GM21360 (cell line): ENCODE results near the gene CRY2.
"Not testable (repeated sequence)": the region's sequence is repeated elsewhere in the genome, so short reads cannot be mapped to it uniquely, and the experiment has no call there.

ENCODE experiments used
- ATAC-seq: cut with Tn5 transposase; IDR thresholded peaks from one replicate; pipeline ENCODE4 v1.9.1; 2021; ENCODE audit warnings: mild to moderate bottlenecking, moderate library complexity; ENCODE audit not compliant: unreplicated experiment

CRY2 gene

DNA sequence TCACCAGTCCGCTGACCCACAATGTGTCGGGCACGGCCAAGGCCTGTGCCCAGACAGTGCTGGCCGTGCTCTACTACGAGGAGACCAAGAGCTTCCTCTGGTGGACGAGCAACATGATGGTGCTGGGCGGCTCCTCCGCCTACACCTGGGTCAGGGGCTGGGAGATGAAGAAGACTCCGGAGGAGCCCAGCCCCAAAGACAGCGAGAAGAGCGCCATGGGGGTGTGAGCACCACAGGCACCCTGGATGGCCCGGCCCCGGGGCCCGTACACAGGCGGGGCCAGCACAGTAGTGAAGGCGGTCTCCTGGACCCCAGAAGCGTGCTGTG is 36.2 kb upstream of the CRY2 start:
- ATAC-seq: no peak

DNA sequence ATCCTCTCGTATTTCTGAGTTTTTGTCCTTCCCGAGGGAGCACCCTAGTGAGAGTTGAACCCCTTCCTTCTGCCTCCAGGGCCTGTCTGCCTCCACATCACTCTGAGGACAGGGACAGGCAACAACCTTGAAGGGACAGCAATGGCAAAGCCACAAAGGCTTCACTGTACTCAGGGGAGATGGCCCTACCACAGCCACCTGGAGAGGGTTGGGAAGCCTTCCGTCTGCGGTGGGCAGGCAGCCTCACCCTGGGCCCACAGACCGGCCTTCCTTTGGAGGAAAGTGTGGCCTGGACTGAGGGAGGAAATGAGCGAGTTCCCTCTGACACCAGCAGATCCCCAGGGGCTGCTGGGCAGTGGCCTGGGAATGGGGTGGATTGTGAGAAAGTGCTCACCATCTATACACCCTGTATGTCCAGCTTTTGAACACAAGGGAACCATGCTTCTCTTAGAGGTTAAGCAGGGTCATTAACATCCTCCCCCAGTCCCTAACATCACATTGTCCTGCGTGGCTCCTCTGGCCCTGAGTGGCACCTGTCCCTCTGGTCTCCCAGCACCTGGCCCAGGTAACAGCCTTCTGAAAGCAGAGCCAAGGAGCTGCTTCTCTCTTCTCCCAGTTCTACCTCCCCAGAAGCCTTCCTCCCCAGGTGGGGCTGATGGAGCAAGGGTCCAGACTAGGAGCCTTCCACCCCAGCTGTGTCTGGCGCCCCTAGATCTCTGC is 35.5 kb upstream of the CRY2 start:
- ATAC-seq: no peak

DNA sequence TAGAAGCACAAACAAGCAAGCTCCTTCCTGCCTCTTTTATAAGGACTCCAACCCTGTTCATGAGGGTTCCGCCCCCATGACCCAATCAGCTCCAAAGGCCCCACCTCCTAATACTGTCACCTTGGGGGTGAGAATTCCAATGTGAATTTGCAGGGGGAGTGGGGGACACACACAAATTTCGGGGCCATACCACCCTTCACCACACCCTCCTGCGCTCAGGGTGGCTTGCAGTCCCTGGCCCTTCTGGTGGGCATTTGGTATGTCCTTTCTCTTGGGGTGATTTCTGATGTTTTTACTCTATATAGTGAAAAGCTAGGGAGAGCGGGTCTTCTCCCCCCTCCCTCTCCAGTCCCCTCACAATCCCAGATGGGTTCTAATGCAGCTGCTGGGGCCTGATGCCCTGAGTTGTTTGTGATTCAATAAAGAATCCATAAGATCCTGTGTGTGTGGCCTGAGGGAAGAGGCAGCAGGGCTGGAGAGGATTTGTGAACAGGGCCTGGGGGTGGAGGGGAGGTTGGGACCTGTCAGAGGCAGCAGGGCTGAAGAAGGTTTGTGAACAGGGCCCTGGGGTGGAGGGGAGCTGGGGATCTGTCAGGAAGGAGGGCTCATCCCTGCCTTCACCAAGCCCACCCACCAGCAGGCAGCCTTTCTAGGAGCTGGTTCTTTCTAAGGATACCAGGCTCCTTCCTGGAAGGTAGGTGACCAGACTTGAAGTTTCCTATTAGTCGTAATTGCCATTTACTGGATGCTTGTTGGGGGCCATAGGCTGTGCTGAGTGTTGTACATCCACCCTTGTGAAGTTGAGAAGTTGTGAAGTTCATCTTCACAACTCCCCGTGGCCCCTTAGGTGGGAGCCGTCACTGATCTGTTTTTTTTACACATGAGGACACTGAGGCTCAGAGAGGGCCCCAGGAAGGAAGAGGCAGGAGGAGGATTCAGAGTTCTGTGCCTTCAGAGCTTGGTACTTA is 34.4 kb upstream of the CRY2 start:
- no peak for ATAC-seq

DNA sequence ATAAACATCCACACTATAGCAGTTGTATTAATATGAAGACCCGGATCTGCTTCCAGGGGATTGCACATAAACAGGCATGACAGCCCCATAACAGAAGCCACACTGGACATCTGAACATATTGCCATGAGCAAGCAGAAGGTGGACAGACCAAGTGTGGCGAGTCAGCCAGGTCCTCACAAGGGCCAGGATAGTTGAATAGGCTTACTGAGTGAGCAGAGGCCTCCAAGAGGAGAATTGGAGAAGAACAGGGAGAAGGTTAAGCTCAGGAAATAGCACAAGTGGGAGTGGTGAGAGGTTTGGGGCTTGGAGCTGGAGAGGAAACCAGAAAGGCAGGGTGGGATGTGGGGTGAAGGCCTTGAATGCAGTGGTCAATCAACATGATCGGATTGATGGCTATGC is 31.5 kb upstream of the CRY2 start:
- no peak for ATAC-seq

DNA sequence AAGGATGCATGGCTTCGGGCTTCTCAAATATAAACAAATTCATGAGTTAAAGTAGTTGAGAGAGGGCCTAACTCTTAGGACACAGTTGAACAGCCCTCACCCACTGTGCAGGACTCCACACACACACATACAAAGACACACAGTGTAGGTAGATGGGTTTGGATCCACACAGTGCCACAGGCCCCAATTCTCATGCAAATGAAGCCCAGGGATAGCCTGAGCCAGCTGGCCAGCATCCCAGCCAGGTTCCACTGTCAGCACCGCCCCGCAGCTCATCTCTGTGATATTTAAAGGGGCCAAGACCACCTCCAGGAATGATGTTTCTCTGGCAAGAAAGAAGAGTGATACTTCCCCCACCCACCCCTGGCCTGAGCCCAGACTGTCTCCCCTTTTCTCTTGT is 30.7 kb upstream of the CRY2 start:
- no peak for ATAC-seq

DNA sequence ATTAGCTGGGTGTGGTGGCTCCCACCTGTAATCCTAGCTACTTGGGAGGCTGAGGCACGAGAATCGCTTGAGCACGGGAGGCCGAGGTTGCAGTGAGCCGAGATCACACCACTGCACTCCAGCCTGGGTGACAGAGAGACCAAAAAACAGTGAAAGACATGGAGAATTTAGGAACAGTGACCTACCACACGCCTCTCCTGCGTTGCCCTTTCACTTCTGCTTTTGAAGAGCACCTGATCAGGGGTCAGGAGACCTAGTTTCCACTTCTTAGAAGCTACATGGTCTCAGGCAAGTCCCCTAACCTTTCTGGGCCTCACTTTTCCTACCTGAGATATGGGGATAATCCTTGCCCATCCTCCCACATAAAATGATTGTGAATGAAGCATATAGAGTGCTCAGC is 30.1 kb upstream of the CRY2 start:
- peak; percentile 84 for ATAC-seq

DNA sequence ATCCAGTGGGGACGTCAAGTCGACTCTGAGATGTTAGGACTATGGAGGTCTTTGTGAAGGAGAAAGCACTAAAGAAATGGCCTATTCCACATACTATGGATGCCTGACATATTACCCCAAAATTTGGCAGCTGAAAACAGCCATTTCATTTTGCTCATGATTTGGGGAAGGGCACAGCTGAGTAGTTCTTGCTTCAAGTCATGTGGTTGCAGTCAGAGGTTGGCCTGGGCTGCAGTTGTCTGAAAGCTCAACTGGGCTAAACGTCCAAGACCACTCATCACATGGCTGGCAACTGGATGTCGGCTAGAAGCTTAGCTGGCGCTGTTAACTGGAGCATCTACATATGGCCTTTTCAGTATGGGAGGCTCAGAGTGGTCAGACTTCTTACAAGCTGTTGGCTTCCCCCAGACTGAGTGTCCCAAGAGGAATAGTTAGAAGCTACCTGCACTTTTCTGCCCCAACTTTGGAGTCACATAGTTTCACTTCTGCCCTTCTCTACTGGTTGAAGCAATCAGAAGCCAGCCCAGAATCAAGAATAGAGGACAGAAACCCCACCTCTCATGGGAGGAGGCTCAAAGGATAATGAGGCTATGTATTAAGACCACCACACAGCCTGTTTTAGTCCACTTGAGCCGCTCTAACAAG is 28.2 kb upstream of the CRY2 start:
- no peak for ATAC-seq

DNA sequence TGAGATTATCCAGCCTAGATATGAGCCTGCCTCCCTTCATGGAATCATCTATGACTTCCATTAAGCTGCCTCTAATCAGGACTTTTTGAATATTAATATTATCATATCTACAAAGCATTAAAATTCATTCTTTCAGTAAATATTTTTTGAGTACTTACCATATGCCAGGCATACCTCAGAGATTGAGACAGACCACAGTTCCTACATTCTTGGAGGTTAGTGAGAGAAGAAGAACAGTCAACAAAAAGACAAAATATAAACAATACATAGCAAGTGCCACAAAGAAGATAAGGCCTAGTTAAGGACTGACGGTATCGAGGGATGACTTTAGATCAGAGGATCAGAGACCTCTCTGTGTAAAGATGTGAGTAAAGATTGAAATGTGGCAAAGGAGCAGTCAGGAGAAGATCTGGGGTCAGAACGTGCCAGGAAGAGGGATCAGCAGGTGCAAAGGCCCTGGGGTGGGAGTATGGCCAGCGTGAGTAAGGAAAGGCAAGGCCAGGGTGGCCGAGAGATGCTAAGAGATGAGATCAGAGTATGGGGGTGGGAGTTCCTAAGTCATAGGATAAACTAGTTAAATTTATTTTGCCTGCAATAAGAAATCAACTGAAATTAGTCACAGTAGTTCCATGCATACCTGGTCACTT is 26.9 kb upstream of the CRY2 start:
- no peak for ATAC-seq

DNA sequence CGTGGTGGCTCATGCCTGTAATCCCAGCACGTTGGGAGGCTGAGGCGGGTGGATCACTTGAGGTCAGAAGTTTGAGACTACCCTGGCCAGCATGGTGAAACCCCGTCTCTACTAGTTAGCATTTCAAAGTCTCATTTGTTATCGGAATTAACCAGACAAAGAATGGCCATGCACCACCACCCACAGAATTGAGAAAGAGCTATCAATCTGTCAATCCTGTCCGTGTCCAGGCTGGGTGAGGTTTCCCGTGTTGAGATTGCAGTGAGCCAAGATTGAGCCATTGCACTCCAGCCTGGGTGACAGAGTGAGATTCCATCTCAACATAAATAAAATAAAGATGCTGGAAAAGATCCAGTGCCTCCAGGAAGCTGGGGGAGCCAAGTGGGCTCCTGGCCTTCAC is 20.8 kb upstream of the CRY2 start:
- not testable (repeated sequence) for ATAC-seq

DNA sequence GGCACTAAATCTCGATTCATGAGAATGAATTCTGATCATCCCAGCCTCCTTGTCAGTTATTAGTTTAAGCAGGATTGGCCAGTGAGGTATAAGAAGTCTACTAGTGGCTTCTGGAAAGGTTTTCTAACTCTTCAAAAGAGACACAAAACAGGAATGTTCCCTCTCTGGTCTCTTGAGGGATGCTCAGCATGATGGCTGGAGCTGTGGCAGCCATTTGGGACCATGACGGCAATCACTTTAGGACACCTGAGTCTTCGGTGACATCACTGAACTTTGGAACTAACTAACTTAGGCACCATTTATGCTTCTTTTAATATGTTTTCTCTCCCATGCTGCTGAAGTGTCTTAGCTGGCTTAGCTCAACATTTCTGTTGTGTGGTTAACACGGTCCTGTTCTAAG is 20.2 kb upstream of the CRY2 start:
- ATAC-seq: no peak

DNA sequence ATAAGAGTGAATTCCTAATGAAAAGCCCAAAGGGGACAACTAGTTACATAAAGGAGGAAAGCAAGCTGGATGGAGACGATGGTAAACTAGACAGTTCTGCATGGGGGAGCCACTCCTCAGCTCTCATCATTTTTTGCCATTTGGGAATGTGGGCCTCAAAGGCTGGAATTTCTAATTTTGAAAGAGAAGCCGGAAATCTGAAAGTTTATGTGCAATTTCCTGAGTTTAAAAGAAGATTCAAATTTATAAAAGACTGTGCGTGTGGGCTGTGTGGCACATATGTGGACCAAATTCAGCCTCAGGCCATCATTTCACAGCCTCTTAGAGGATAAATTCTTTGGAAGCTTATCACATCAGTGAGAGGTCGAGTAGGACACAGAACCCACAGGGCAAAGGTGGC is 18.3 kb upstream of the CRY2 start:
- ATAC-seq: no peak

DNA sequence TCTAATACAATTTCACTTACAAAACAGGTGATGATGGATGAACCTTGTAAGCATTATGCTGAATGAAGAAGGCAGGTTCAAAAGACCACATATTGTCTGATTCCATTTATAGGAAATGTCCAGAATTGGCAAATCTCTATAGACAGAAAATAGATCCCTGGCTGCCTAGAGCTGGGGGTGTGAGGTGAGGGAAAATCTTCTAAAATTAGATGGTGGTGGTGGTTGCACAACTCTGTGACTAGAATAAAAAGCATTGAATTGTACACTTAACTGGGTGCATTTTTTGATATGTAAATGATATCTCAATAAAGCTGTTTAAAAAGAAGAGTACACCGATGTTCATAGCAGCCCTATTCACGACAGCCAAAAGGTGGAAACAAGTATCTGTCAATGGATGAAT is 16.7 kb upstream of the CRY2 start:
- no peak for ATAC-seq

DNA sequence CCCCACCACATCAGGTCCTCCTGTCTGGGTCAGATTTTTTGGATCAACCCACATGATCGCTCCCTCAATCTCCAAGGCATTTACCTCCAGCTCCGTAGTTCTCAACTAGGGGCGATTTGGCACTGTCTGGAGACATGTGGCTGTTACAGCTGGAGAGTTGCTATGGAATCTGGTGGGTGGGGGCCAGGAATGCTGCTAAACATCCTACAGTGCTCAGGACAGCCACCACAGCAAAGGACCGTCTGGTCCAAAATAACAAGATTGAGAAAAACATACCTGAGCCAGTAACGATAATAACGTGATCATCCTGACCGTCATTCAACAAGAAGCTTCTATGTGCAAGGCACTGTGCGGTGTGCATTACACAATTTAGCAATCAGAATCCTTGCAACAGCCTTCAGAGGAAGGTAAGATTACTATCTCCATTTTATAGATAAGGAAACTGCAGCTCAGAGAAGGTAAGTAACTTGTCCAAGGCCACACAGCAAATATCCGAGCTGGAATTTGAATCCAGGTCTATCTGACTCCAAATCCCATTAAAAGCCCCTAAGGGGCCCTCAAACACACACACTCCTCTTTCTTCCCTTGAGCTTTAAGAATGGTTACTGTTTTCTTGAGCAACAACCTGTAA is 14.3 kb upstream of the CRY2 start:
- no peak for ATAC-seq

DNA sequence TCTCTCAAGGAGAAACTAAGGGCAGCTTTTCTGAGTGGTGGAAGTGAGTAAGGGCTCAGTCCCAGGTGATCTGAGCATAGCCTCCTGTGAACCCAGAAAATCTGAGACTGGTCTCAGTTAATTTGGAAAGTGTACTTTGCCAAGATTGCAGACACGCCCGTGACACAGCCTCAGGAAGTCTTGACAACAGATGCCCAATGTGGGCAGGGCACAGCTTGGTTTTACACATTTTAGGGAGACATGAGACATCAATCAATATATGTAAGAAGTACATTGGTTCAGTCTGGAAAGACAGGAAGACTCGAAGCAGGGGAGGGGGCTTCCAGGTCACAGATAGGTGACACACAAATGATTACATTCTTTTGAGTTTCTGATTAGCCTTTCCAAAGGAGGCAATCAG is 13.5 kb upstream of the CRY2 start:
- no peak for ATAC-seq

DNA sequence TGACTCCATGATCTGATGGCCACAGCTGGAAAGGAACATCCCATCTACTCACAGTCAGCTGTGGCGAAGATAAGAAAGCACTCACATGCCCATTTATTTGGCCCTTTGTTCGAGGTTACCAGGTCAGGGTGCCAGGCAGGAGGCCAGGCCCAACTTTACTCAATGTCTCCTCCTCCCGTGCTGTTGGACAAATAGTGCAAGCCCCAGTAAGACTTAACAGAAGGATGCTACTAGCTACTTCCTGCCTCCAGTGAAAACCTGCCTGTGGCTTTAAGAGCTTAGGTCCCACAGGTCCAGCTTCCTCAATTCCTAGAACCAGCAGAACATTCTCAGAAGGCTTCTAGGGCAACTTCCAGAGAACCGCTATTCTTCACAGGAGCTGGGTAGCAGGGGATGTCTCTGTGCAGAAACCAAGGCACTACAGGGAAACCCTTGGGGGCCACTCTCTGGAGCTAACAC is 12.9 kb upstream of the CRY2 start:
- no peak for ATAC-seq

DNA sequence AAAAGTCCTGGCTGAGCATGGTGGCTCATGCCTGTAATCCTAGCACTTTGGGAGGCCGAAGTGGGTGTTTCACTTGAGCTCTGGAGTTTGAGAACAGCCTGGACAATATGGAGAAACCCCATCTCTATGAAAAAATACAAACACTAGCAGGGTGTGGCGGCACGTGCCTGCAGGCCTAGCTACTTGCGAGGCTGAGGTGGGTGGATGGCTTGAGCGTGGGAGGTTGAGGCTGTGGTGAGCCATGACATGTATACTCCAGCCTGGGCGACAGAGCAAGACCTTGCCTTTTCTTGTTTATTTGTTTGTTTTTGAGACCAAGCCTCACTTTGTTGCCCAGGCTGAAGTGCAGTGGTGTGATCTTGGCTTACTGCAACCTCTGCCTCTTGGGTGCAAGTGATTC is 8.1 kb upstream of the CRY2 start:
- no peak for ATAC-seq

DNA sequence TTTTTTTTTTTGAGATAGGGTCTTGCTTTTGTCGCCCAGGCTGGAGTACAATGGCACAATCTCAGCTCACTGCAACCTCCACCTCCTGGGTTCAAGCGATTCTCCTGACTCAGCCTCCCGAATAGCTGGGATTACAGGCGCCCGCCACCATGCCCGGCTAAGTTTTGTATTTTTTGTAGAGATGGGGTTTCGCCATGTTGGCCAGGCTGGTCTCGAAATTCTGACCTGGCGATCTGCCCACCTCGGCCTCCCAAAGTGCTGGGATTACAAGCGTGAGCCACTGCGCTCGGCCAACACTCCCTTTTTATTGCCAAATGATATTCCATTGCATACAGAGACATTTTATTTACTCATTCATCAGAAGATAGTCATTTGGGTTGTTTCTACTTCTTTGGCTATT is 7.0 kb upstream of the CRY2 start:
- not testable (repeated sequence) for ATAC-seq

DNA sequence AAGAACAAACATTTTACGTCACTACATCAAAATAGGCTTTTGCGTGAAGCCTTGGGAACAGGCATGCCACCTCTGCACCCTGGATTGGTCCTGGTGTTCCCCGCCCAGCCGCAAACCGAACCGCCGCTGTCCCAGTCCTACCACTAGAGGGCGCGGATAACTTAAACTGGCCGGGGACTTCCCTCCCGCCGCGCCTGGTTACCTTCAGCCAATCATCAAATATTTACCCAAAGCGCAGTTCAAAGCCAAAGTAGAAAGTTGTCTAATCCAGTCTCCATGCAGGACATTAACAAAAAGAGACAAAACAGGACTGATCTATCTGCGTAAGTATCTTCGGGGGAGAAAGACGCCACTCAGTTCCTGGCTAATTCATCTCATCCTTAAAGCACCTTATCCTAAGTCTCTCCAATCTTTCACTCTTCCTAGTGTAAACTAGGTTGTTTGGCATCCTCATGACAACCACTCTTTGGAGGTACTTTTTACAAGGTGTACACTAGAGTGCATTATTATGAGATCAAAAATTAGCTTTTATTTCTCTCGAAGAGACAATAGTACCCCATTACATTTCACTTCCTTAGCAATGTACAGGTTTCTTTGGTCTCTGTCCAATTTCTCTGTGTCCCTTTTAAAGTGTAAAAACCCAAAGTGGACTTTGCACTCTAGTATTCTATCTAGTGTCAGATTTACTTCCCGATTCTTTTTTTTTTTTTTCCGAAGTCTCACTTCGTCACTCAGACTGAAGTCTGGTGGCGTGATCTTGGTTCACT is 3.9 kb upstream of the CRY2 start:
- no peak for ATAC-seq

DNA sequence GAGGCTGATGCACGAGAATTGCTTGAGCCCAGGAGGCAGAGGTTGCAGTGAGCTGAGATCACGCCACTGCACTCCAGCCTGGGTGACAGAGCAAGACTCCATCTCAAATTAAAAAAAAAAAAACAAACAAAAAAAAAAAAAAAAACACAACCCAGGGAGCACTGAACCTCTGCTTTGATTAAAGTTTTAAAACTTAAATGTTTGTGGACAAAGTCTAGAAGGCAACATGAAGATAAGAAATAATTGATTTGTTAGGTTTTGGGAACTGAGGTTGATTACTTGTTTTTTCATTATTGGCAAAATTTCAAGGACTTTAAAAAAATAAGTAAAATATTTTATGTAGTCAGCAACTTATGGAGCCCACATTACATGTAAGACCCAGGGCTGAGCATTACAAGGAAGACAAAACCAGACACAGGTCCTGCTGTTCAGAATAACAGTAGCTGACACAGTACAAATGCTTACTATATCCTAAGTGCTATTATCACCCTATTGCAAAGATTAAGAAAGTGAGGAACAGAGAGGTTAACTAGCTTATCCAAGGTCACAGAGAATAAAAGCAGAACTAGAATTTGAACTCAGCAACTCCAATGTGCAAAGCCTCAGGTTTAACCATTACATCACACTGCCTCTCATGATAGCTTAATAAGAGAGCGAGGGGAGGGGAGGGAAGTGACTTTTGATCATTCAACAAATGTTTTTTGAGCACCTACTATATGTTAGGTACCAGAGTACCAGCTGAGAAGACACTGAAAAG is 2.3 kb upstream of the CRY2 start:
- ATAC-seq: no peak
